HepG2 (cell line): ENCODE measurements around the gene GSAP. TPM values are rescaled to one million over a fixed set of nuclear protein-coding genes. Genes with fewer than 3 reads are reported as not detected.
A peak's percentile ranks its signal among the peaks of the same experiment; 100 is the strongest.

ENCODE experiments used
- ATAC-seq: fragments of 200-7000 bp; cut with Tn5 transposase; 3 replicates; pipeline ENCODE4 v1.9.1; 2020; ENCODE audit warnings: mild to moderate bottlenecking, moderate library complexity
- BruUV-seq: library from RNA; stranded (reverse); fragments of 400-500 nt; replicated peaks from 2 replicates; lab custom pipeline; 2021; lab: Mats Ljungman, UMichigan
- CTCF ChIA-PET: fragments of 300-600 bp; formaldehyde crosslinking; extraction: SDS; loops from one replicate; lab custom pipeline; 2021; ENCODE audit warnings: low total read pairs, inconsistent platforms, low intra/inter-chr PET ratio; lab: Yijun Ruan, JAX
- POLR2A ChIA-PET: fragments of 350-600 bp; sonication (Branson Sonifier 250); formaldehyde crosslinking; loops from one replicate; lab custom pipeline; 2020; ENCODE audit warnings: antibody characterized with exemption, inconsistent platforms; lab: Yijun Ruan, JAX
- DNase-seq: peaks from one replicate; pipeline ENCODE4 v3.0.0-alpha.2; 2015; ENCODE audit warnings: low spot score
- FAIRE-seq: peaks from 3 replicates; lab custom pipeline; 2011; peaks lifted over from hg19 to GRCh38; lab: Jason Lieb, UNC
- H2AFZ ChIP-seq: one replicate; pipeline ENCODE4 v1.6.1; 2011; ENCODE audit warnings: low read length, inconsistent platforms
- H3K27ac ChIP-seq: fragments of 300-600 bp; 3 replicates; pipeline ENCODE4 v1.8.0; 2011; ENCODE audit warnings: mixed run types, mild to moderate bottlenecking, mixed read lengths, low read length, inconsistent platforms; ENCODE audit not compliant: insufficient read depth; ENCODE audit errors: extremely low read length
- H3K27me3 ChIP-seq, 2 experiments: fragments of 200-600 bp in 1 of 2; 2 replicates in 1 of 2; 3 replicates in 1 of 2; pipeline versions ENCODE4 v1.6.0 to v1.8.0; 2011; ENCODE audit warnings: low read length in 2 of 2, mild to moderate bottlenecking in 2 of 2, moderate library complexity in 2 of 2, inconsistent platforms in 1 of 2; ENCODE audit not compliant: insufficient read depth in 2 of 2, control insufficient read depth in 1 of 2
- H3K36me3 ChIP-seq, 2 experiments: fragments of 200-600 bp in 1 of 2; replicated peaks in 1 of 2; 2 replicates in 1 of 2; 3 replicates in 1 of 2; pipeline versions ENCODE4 v1.5.1 to v1.8.0; 2011; ENCODE audit warnings: low read length in 2 of 2, inconsistent platforms in 1 of 2; ENCODE audit not compliant: insufficient read depth in 2 of 2, control insufficient read depth in 1 of 2
- H3K4me1 ChIP-seq: 2 replicates; pipeline ENCODE4 v1.5.1; 2012; ENCODE audit warnings: low read length, inconsistent platforms; ENCODE audit not compliant: insufficient read depth
- H3K4me2 ChIP-seq: 2 replicates; pipeline ENCODE4 v1.6.0; 2011; ENCODE audit warnings: low read depth, low read length, inconsistent platforms
- H3K4me3 ChIP-seq, 3 experiments: fragments of 200-600 bp in 1 of 3; sonication (generic), shearing (Covaris generic) in 1 of 3; replicated peaks in 1 of 3; 2 replicates each; pipeline ENCODE4 v1.5.1; 2011 to 2016; ENCODE audit warnings: low read length in 3 of 3, inconsistent platforms in 2 of 3, low read depth in 2 of 3, mild to moderate bottlenecking in 2 of 3, control low read depth in 1 of 3, mixed read lengths in 1 of 3; ENCODE audit not compliant: insufficient read depth in 1 of 3
- H3K79me2 ChIP-seq: one replicate; pipeline ENCODE4 v1.6.1; 2011; ENCODE audit warnings: low read length, inconsistent platforms; ENCODE audit not compliant: insufficient read depth
- H3K9ac ChIP-seq: 2 replicates; pipeline ENCODE4 v1.6.0; 2011; ENCODE audit warnings: mild to moderate bottlenecking, low read depth, low read length, inconsistent platforms; ENCODE audit not compliant: insufficient read depth
- H3K9me3 ChIP-seq: 2 replicates; pipeline ENCODE4 v1.5.1; 2012; ENCODE audit warnings: mild to moderate bottlenecking, low read length
- H4K20me1 ChIP-seq: 2 replicates; pipeline ENCODE4 v1.6.0; 2011; ENCODE audit warnings: inconsistent platforms, mild to moderate bottlenecking, low read length, moderate library complexity; ENCODE audit not compliant: insufficient read depth
- EHMT2 ChIP-seq: fragments of 200-600 bp; sonication (generic); IDR thresholded peaks from 2 replicates; pipeline ENCODE4 v1.7.0; 2017; ENCODE audit warnings: antibody characterized with exemption, low read depth, low read length, borderline replicate concordance
- FOXM1 ChIP-seq: sonication (generic); formaldehyde crosslinking; IDR thresholded peaks from 2 replicates; pipeline ENCODE4 v1.5.0; 2020; ENCODE audit warnings: missing genetic modification reagents
- ZMYM3 ChIP-seq: sonication (generic); formaldehyde crosslinking; IDR thresholded peaks from 2 replicates; pipeline ENCODE4 v1.5.1; 2020; ENCODE audit warnings: mild to moderate bottlenecking, missing genetic modification reagents
- ZNF260 ChIP-seq: sonication (generic); formaldehyde crosslinking; IDR thresholded peaks from 2 replicates; pipeline ENCODE4 v1.4.0; 2020; ENCODE audit warnings: missing genetic modification reagents, low read depth, mild to moderate bottlenecking, borderline replicate concordance
- ZNF672 ChIP-seq: sonication (generic); formaldehyde crosslinking; IDR thresholded peaks from 2 replicates; pipeline ENCODE4 v1.8.1; 2022; ENCODE audit warnings: missing genetic modification reagents
- whole genome bisulfite sequencing: methylation state at CpG from one replicate; pipeline ENCODE4 v1.1.6; 2017; ENCODE audit warnings: low lambda C conversion rate; 5-methylcytosine and 5-hydroxymethylcytosine counted together
- in situ Hi-C: cut with HindIII; loops from 2 replicates; pipeline ENCODE4 v1.10.0; 2017; ENCODE audit warnings: low pct_unique_long_range_greater_than_20kb; ENCODE audit not compliant: extremely low pct_ligation_motif_present
- intact Hi-C: fragments of 100-400 bp; cut with micrococcal nuclease; formaldehyde crosslinking; loops from one replicate; pipeline ENCODE4 v1.10.0; 2022; ENCODE audit not compliant: unreplicated experiment
- polyA plus RNA-seq, 8 experiments: library from polyadenylated mRNA; depleted of rRNA in 3 of 8; stranded (reverse) in 7 of 8; unstranded in 1 of 8; fragments of >200 nt; fragmentation: Illumina TruSeq in 4 of 8; extraction: Trizol in 4 of 8; gene quantifications; 2 replicates each; pipeline versions ENCODE4 v1.2.1 to v1.2.3, GENCODE V29; 2011 to 2016; ENCODE audit warnings: low read depth in 4 of 8, missing spikeins in 1 of 8, mixed read lengths in 1 of 8; ENCODE audit not compliant: insufficient read depth in 1 of 8
- total RNA-seq, 5 experiments: library from RNA; depleted of rRNA; stranded (reverse); fragments of >200 nt; fragmentation: Illumina TruSeq; extraction: Trizol; gene quantifications; 2 replicates each; pipeline ENCODE4 v1.2.3, GENCODE V29; 2016; ENCODE audit warnings: low read depth in 1 of 5
- TF ChIP-seq, protein P1 (sequence below), 2 experiments: sonication (generic) in 1 of 2; formaldehyde crosslinking in 1 of 2; IDR thresholded peaks; 2 replicates each; pipeline versions ENCODE4 v1.6.1 to v1.9.0; 2014 to 2022; ENCODE audit warnings: antibody characterized with exemption in 1 of 2, borderline replicate concordance in 1 of 2, inconsistent platforms in 1 of 2, low read depth in 1 of 2, missing genetic modification reagents in 1 of 2

GSAP gene
- total and polyA plus RNA-seq, 2 of the 13 experiments (the other 11 are each of a cell fraction or from before 2014, with no cell fraction given) = 34.6 to 40.6 TPM

DNA sequence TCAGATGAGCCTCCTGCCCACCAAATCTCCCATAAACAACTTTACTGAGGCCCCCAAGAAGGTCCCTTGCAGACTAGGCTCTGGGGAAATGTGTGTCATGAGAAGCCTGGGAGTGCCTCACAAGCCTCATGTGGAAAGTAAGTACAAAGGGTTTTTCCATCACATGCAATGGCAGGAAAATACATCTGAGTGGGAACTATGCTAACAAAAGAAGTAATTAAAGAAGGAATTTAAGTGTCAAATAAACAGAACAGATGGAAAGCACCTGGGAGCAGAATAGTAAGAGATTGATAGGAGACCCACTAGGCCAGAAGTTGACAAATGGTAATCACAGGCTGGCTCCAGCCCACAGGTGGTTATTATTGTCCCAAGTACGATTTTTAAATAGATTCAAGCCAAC is 20.5 kb downstream of the GSAP start:
- no peak for FAIRE-seq
- CTCF ChIA-PET = no interaction called here
- peaks cover 8% of the 10 kb centered on the region for H3K79me2 ChIP-seq
- H2AFZ ChIP-seq = no peak overlapping the region
- peak overlapping the region; percentile 14; the same call in 1 of the 2 replicates for H3K4me2 ChIP-seq
- no peak for DNase-seq
- in situ Hi-C loops (no loop called here), intact Hi-C loops (no loop called here)
- no peak for TF ChIP-seq FOXM1 (CRISPR knock-in tag)
- no peak for TF ChIP-seq ZMYM3 (CRISPR knock-in tag)
- TF ChIP-seq, protein P1, sequence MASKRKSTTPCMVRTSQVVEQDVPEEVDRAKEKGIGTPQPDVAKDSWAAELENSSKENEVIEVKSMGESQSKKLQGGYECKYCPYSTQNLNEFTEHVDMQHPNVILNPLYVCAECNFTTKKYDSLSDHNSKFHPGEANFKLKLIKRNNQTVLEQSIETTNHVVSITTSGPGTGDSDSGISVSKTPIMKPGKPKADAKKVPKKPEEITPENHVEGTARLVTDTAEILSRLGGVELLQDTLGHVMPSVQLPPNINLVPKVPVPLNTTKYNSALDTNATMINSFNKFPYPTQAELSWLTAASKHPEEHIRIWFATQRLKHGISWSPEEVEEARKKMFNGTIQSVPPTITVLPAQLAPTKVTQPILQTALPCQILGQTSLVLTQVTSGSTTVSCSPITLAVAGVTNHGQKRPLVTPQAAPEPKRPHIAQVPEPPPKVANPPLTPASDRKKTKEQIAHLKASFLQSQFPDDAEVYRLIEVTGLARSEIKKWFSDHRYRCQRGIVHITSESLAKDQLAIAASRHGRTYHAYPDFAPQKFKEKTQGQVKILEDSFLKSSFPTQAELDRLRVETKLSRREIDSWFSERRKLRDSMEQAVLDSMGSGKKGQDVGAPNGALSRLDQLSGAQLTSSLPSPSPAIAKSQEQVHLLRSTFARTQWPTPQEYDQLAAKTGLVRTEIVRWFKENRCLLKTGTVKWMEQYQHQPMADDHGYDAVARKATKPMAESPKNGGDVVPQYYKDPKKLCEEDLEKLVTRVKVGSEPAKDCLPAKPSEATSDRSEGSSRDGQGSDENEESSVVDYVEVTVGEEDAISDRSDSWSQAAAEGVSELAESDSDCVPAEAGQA (IDR thresholded peaks at IDR 0.05; ENCODE audit: low read depth) = no peak
- TF ChIP-seq, protein P1 (CRISPR knock-in tag; IDR thresholded peaks at IDR 0.05; ENCODE audit: borderline replicate concordance) = no peak
- TF ChIP-seq ZNF672 (CRISPR knock-in tag) = no peak
- no peak for TF ChIP-seq EHMT2
- no peak for TF ChIP-seq ZNF260 (CRISPR knock-in tag)
- H3K27ac ChIP-seq = peak overlapping the region; percentile 72
- no peaks in the 10 kb centered on the region for H3K9me3 ChIP-seq
- 100% methylated on average over 1 of the region's 1 CpG for WGBS
- H3K4me1 ChIP-seq = peaks cover 84% of the 10 kb centered on the region
- BruUV-seq = no TSS peak
- ATAC-seq = no peak
- H4K20me1 ChIP-seq = no peaks in the 10 kb centered on the region
- peaks cover 3 to 24% of the 10 kb centered on the region in 2 experiments for H3K36me3 ChIP-seq
- H3K4me3 ChIP-seq = no peak overlapping the region
- POLR2A ChIA-PET = interaction anchor here (2.4 to 2.6 kb wide), 2 partner anchors 13 to 19 kb away, joined by 21 to 22 read pairs; partner anchors contain the start of gene GSAP
- no peaks in the 10 kb centered on the region for H3K27me3 ChIP-seq
- no peak overlapping the region for H3K9ac ChIP-seq
